GM23338 (cell line): ENCODE measurements around the gene UNC5A. TPM values are rescaled to one million over a fixed set of nuclear protein-coding genes. Genes with fewer than 3 reads are reported as not detected.

ENCODE experiments used
- ATAC-seq: fragments of 200-7000 bp; cut with Tn5 transposase; 3 replicates; pipeline ENCODE4 v1.9.1; 2020
- DNase-seq: peaks from one replicate; pipeline ENCODE4 v3.0.0-alpha.2; 2015; ENCODE audit warnings: low spot score
- H2AFZ ChIP-seq: fragments of 200-600 bp; sonication (generic); 2 replicates; pipeline ENCODE4 v1.8.0; 2016; ENCODE audit warnings: antibody characterized with exemption, mild to moderate bottlenecking, moderate library complexity
- H3F3A ChIP-seq: fragments of 200-600 bp; sonication (generic); replicated peaks from 2 replicates; pipeline ENCODE4 v1.8.0; 2017; ENCODE audit warnings: antibody characterized with exemption, mixed run types, low read depth
- H3K27ac ChIP-seq: fragments of 200-600 bp; sonication (generic); 2 replicates; pipeline ENCODE4 v1.6.1; 2016; ENCODE audit warnings: low read depth
- H3K27me3 ChIP-seq: fragments of 200-600 bp; sonication (generic); 2 replicates; pipeline ENCODE4 v1.8.0; 2016; ENCODE audit warnings: mild to moderate bottlenecking, mixed run types, moderate library complexity; ENCODE audit not compliant: insufficient read depth
- H3K36me3 ChIP-seq: fragments of 200-600 bp; sonication (generic); 2 replicates; pipeline ENCODE4 v1.8.0; 2016; ENCODE audit warnings: mild to moderate bottlenecking; ENCODE audit not compliant: insufficient read depth
- H3K4me1 ChIP-seq: fragments of 200-600 bp; sonication (generic); 2 replicates; pipeline ENCODE4 v1.8.0; 2016; ENCODE audit warnings: mild to moderate bottlenecking, moderate library complexity; ENCODE audit not compliant: insufficient read depth
- H3K4me2 ChIP-seq: fragments of 200-600 bp; sonication (generic); 2 replicates; pipeline ENCODE4 v1.7.1; 2017; ENCODE audit warnings: mixed run types
- H3K4me3 ChIP-seq: fragments of 200-600 bp; sonication (generic); 2 replicates; pipeline ENCODE4 v1.6.1; 2016; ENCODE audit warnings: mixed run types
- H3K79me2 ChIP-seq: fragments of 200-600 bp; sonication (generic); replicated peaks from 2 replicates; pipeline ENCODE4 v1.8.0; 2017; ENCODE audit warnings: mild to moderate bottlenecking; ENCODE audit not compliant: insufficient read depth
- H3K9me2 ChIP-seq: fragments of 200-600 bp; sonication (generic); 2 replicates; pipeline ENCODE4 v1.8.0; 2017; ENCODE audit not compliant: insufficient read depth
- H4K20me1 ChIP-seq: fragments of 200-600 bp; sonication (generic); replicated peaks from 2 replicates; pipeline ENCODE4 v1.8.0; 2017; ENCODE audit warnings: mild to moderate bottlenecking; ENCODE audit not compliant: insufficient read depth
- H3K27ac Mint-ChIP-seq: 2 replicates; pipeline ENCODE4 v1.8.0; 2020; ENCODE audit warnings: inconsistent platforms, mild to moderate bottlenecking, moderate library complexity, mixed read lengths
- H3K27me3 Mint-ChIP-seq: 3 replicates; pipeline ENCODE4 v1.8.0; 2022; ENCODE audit warnings: low read depth, mild to moderate bottlenecking, moderate library complexity, mixed read lengths, inconsistent platforms; ENCODE audit not compliant: insufficient read depth, poor library complexity
- H3K36me3 Mint-ChIP-seq: 3 replicates; pipeline ENCODE4 v1.8.0; 2021; ENCODE audit warnings: low read depth, mild to moderate bottlenecking, inconsistent platforms, moderate library complexity, mixed read lengths
- H3K4me1 Mint-ChIP-seq: 3 replicates; pipeline ENCODE4 v1.8.0; 2020; ENCODE audit warnings: mild to moderate bottlenecking, inconsistent platforms, mixed read lengths
- H3K4me3 Mint-ChIP-seq: 3 replicates; pipeline ENCODE4 v1.8.0; 2021; ENCODE audit warnings: moderate library complexity, mild to moderate bottlenecking, inconsistent platforms, mixed read lengths
- H3K9me3 Mint-ChIP-seq: 3 replicates; pipeline ENCODE4 v1.8.0; 2020; ENCODE audit warnings: moderate library complexity, mild to moderate bottlenecking, inconsistent platforms, mixed read lengths
- EZH2 ChIP-seq: fragments of 200-600 bp; sonication (generic); IDR thresholded peaks from one replicate; pipeline ENCODE4 v1.8.0; 2017; ENCODE audit warnings: antibody characterized with exemption, mild to moderate bottlenecking, low read depth; ENCODE audit not compliant: unreplicated experiment
- EZH2phosphoT487 ChIP-seq: fragments of 200-600 bp; sonication (generic); IDR thresholded peaks from one replicate; pipeline ENCODE4 v1.8.1; 2018; ENCODE audit warnings: antibody characterized with exemption; ENCODE audit not compliant: unreplicated experiment
- JUNB ChIP-seq: IDR thresholded peaks from one replicate; pipeline ENCODE4 v1.6.1; 2016; ENCODE audit warnings: antibody characterized with exemption; ENCODE audit not compliant: unreplicated experiment
- NANOG ChIP-seq: IDR thresholded peaks from 2 replicates; pipeline ENCODE4 v1.6.1; 2016; ENCODE audit warnings: antibody characterized with exemption, borderline replicate concordance
- POLR2AphosphoS5 ChIP-seq: IDR thresholded peaks from 2 replicates; pipeline ENCODE4 v1.6.1; 2016; ENCODE audit warnings: antibody characterized with exemption, low read depth
- STAT1 ChIP-seq: IDR thresholded peaks from one replicate; pipeline ENCODE4 v1.6.1; 2016; ENCODE audit warnings: antibody characterized with exemption; ENCODE audit not compliant: unreplicated experiment
- ZNF114 ChIP-seq: fragments of 250-450 bp; sonication (Bioruptor Pico); IDR thresholded peaks from 2 replicates; pipeline ENCODE4 v1.5.0; 2020; ENCODE audit warnings: mild to moderate bottlenecking, moderate library complexity
- ZNF331 ChIP-seq: fragments of 250-450 bp; sonication (Bioruptor Pico); IDR thresholded peaks from 2 replicates; pipeline ENCODE4 v1.5.0; 2020; ENCODE audit warnings: low read depth, mild to moderate bottlenecking, moderate library complexity
- polyA plus RNA-seq: library from polyadenylated mRNA; unstranded; fragments of >200 nt; fragmentation: Nextera tagmentation; extraction: Ambion mirVana; gene quantifications from 2 replicates; pipeline ENCODE4 v1.2.1, GENCODE V29; 2016
- total RNA-seq: library from RNA; depleted of rRNA; stranded (reverse); fragments of >200 nt; shearing (Covaris generic); gene quantifications from 2 replicates; pipeline ENCODE4 v1.2.3, GENCODE V29; 2014
- TF ChIP-seq, protein P1 (sequence below), 2 experiments: fragments of 200-600 bp in 1 of 2; sonication (generic) in 1 of 2; conservative IDR thresholded peaks; 2 replicates each; pipeline versions ENCODE4 v1.5.1 to v1.6.1; 2016 to 2017; ENCODE audit warnings: antibody characterized with exemption in 2 of 2, low read depth in 2 of 2, mild to moderate bottlenecking in 2 of 2, moderate library complexity in 1 of 2
- TF ChIP-seq, protein P2 (sequence below): IDR thresholded peaks from one replicate; pipeline ENCODE4 v1.6.1; 2018; ENCODE audit warnings: antibody characterized with exemption; ENCODE audit not compliant: unreplicated experiment

The UNC5A gene
- total and polyA plus RNA-seq, 2 experiments from 2014 or later: 0.92 to 3.9 TPM

DNA sequence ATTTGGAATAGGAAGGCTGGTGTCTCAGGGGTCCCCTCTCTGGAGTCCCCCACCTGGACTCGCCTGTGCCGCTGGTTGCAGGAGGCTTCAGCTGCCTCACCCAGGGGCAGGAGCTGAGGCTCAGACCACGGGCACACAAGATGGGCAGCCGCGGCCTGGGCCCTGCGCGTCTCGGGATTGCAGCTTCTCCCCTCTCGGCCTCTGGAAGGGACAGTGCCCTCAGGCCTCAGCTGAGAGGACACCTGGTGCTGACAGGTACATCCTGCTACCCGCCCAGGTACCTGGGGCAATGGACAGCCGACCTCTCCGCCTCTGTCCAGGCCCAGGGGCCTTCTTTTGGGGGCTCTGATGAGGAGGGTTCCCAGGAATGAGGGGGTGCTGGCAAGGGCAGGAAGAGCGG lies 38.3 kb downstream of the UNC5A start:
- peaks cover 14% of the 10 kb centered on the region for H3K27me3 Mint-ChIP-seq
- H3K27ac ChIP-seq: no peak overlapping the region
- no peaks in the 10 kb centered on the region for H3K36me3 ChIP-seq
- no peaks in the 10 kb centered on the region; the same call in 2 of the 3 replicates for H3K36me3 Mint-ChIP-seq
- peaks cover 8% of the 10 kb centered on the region for H3K4me1 Mint-ChIP-seq
- no peaks in the 10 kb centered on the region for H3F3A ChIP-seq
- no peak for DNase-seq
- no peaks in the 10 kb centered on the region for H3K9me2 ChIP-seq
- TF ChIP-seq ZNF114 (CRISPR knock-in tag): no peak
- TF ChIP-seq, protein P1, sequence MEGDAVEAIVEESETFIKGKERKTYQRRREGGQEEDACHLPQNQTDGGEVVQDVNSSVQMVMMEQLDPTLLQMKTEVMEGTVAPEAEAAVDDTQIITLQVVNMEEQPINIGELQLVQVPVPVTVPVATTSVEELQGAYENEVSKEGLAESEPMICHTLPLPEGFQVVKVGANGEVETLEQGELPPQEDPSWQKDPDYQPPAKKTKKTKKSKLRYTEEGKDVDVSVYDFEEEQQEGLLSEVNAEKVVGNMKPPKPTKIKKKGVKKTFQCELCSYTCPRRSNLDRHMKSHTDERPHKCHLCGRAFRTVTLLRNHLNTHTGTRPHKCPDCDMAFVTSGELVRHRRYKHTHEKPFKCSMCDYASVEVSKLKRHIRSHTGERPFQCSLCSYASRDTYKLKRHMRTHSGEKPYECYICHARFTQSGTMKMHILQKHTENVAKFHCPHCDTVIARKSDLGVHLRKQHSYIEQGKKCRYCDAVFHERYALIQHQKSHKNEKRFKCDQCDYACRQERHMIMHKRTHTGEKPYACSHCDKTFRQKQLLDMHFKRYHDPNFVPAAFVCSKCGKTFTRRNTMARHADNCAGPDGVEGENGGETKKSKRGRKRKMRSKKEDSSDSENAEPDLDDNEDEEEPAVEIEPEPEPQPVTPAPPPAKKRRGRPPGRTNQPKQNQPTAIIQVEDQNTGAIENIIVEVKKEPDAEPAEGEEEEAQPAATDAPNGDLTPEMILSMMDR (conservative IDR thresholded peaks at IDR 0.05; ENCODE audit: low read depth in 2 of 2): no peak
- TF ChIP-seq STAT1: no peak
- no peak for TF ChIP-seq JUNB
- TF ChIP-seq EZH2: no peak
- TF ChIP-seq, protein P2, sequence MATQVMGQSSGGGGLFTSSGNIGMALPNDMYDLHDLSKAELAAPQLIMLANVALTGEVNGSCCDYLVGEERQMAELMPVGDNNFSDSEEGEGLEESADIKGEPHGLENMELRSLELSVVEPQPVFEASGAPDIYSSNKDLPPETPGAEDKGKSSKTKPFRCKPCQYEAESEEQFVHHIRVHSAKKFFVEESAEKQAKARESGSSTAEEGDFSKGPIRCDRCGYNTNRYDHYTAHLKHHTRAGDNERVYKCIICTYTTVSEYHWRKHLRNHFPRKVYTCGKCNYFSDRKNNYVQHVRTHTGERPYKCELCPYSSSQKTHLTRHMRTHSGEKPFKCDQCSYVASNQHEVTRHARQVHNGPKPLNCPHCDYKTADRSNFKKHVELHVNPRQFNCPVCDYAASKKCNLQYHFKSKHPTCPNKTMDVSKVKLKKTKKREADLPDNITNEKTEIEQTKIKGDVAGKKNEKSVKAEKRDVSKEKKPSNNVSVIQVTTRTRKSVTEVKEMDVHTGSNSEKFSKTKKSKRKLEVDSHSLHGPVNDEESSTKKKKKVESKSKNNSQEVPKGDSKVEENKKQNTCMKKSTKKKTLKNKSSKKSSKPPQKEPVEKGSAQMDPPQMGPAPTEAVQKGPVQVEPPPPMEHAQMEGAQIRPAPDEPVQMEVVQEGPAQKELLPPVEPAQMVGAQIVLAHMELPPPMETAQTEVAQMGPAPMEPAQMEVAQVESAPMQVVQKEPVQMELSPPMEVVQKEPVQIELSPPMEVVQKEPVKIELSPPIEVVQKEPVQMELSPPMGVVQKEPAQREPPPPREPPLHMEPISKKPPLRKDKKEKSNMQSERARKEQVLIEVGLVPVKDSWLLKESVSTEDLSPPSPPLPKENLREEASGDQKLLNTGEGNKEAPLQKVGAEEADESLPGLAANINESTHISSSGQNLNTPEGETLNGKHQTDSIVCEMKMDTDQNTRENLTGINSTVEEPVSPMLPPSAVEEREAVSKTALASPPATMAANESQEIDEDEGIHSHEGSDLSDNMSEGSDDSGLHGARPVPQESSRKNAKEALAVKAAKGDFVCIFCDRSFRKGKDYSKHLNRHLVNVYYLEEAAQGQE: no peak
- ATAC-seq: no peak
- no peaks in the 10 kb centered on the region for H3K79me2 ChIP-seq
- no peak overlapping the region for H2AFZ ChIP-seq
- no peak overlapping the region for H3K4me3 ChIP-seq
- no peak overlapping the region for H3K4me2 ChIP-seq
- no peak overlapping the region for H3K27ac Mint-ChIP-seq
- no peak overlapping the region for H3K4me3 Mint-ChIP-seq
- H3K27me3 ChIP-seq: no peaks in the 10 kb centered on the region
- H4K20me1 ChIP-seq: no peaks in the 10 kb centered on the region
- H3K4me1 ChIP-seq: no peaks in the 10 kb centered on the region
- no peaks in the 10 kb centered on the region; the same call in 2 of the 3 replicates for H3K9me3 Mint-ChIP-seq

DNA sequence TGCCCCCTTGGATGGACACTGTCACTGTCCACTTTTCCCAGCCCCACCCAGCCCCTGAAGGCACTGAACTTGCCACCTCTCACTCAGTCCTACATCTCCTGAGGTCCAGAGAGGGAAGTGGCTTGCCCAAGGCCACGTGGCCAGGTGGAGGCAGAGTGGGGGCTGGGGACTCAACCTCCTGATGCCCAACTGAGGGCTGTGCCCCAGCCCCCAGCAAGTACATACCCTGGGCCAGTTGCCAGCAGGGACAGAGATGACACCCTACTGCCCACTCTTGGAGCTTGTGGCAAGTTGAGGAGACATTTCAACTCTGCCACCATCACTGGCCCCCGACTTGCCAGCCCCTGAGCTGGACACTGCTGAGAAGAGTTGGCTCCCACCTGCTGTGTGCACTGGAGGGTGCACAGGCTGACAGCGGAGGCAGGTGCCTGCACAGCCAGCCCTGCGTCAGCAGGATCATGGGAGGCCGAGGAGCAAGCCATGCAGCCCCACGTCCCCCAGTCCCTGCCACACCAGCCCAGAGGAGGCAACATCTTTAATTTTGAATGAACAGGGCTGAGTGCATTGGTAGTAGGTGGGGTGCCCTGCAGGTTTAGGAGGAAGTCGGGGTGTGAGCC lies 39.4 kb downstream of the UNC5A start:
- Mint-ChIP-seq H3K36me3 (no peaks in the 10 kb centered on the region; the same call in 2 of the 3 replicates), H3K9me3 (no peaks in the 10 kb centered on the region), H3K27me3 (peaks cover 14% of the 10 kb centered on the region), H3K4me3 (no peak overlapping the region; the same call in 2 of the 3 replicates), H3K4me1 (peaks cover 8% of the 10 kb centered on the region), H3K27ac (no peak overlapping the region)
- H3K4me1 ChIP-seq: no peaks in the 10 kb centered on the region
- no peaks in the 10 kb centered on the region for H3F3A ChIP-seq
- no peaks in the 10 kb centered on the region for H3K9me2 ChIP-seq
- H4K20me1 ChIP-seq: no peaks in the 10 kb centered on the region
- H3K79me2 ChIP-seq: no peaks in the 10 kb centered on the region
- no peak overlapping the region for H3K27ac ChIP-seq
- DNase-seq (no peak), ATAC-seq (no peak)
- no peak overlapping the region for H2AFZ ChIP-seq
- H3K4me2 ChIP-seq: no peak overlapping the region
- H3K27me3 ChIP-seq: no peaks in the 10 kb centered on the region
- H3K4me3 ChIP-seq: no peak overlapping the region
- H3K36me3 ChIP-seq: no peaks in the 10 kb centered on the region
- TF ChIP-seq STAT1 (no peak), JUNB (no peak), ZNF331 (CRISPR knock-in tag) (no peak), ZNF114 (CRISPR knock-in tag) (no peak), EZH2phosphoT487 (no peak), EZH2 (no peak), POLR2AphosphoS5 (no peak), NANOG (no peak)
- TF ChIP-seq, protein P2: no peak
- TF ChIP-seq, protein P1 (conservative IDR thresholded peaks at IDR 0.05; ENCODE audit: low read depth in 2 of 2): no peak
